Non-pigmented ciliary epithelial cell (primary cell): Measurements from ENCODE around the gene DDX18.

ENCODE experiments used
- DNase-seq: peaks from one replicate; pipeline ENCODE4 v3.0.0-alpha.2; 2010; ENCODE audit warnings: low read depth

The DDX18 gene

GRCh38 chr2:117834992-117835391 is 20.5 kb downstream of the DDX18 start:
- DNase-seq: no peak

GRCh38 chr2:117835990-117836760 is 21.7 kb downstream of the DDX18 start:
- DNase-seq: no peak

- no peak for DNase-seq
Measured at GRCh38 chr2:117845304-117845703, 30.8 kb downstream of the DDX18 start.

- no peak for DNase-seq
Measured at GRCh38 chr2:117850015-117850414, 35.5 kb downstream of the DDX18 start.

- DNase-seq: no peak
Measured at GRCh38 chr2:117850461-117850860, 36.0 kb downstream of the DDX18 start.

GRCh38 chr2:117851969-117852368 is 37.5 kb downstream of the DDX18 start:
- no peak for DNase-seq

- DNase-seq: no peak
Measured at GRCh38 chr2:117853316-117853715, 38.8 kb downstream of the DDX18 start.

- DNase-seq: no peak
Measured at GRCh38 chr2:117853873-117854272, 39.4 kb downstream of the DDX18 start.

GRCh38 chr2:117854610-117855009 is 40.1 kb downstream of the DDX18 start:
- no peak for DNase-seq

GRCh38 chr2:117855886-117856285 is 41.4 kb downstream of the DDX18 start:
- no peak for DNase-seq

GRCh38 chr2:117856415-117857210 is 42.1 kb downstream of the DDX18 start:
- peak; percentile 87 for DNase-seq

GRCh38 chr2:117858336-117858735 is 43.8 kb downstream of the DDX18 start:
- no peak for DNase-seq

GRCh38 chr2:117858892-117859531 is 44.5 kb downstream of the DDX18 start:
- DNase-seq: no peak

- DNase-seq: no peak
Measured at GRCh38 chr2:117859532-117859911, 45.0 kb downstream of the DDX18 start.

- DNase-seq: no peak
Measured at GRCh38 chr2:117859924-117860647, 45.6 kb downstream of the DDX18 start.

- DNase-seq: no peak
Measured at GRCh38 chr2:117862459-117862858, 48.0 kb downstream of the DDX18 start.

GRCh38 chr2:117875786-117876185 is 61.3 kb downstream of the DDX18 start:
- no peak for DNase-seq

- no peak for DNase-seq
Measured at GRCh38 chr2:117879003-117879402, 64.5 kb downstream of the DDX18 start.
